Measurements from ENCODE around the gene EMILIN2.

GRCh38 chr18:2926528-2926927, 79.7 kb downstream of the EMILIN2 start:
- TF ChIP-seq MAFK (IDR thresholded peaks at IDR 0.05; ENCODE audit: partially characterized antibody) (no peak), JUN (IDR thresholded peaks at IDR 0.05) (no peak), BHLHE40 (IDR thresholded peaks at IDR 0.05; ENCODE audit: low read depth, low read length) (no peak), POLR2A (IDR thresholded peaks at IDR 0.05; ENCODE audit: low read length) (no peak), PHF8 (IDR thresholded peaks at IDR 0.05; ENCODE audit: borderline replicate concordance, low read depth) (no peak), ZC3H11A (IDR thresholded peaks at IDR 0.05) (no peak), EP300 (IDR thresholded peaks at IDR 0.05) (no peak)
- TF ChIP-seq, protein P1, sequence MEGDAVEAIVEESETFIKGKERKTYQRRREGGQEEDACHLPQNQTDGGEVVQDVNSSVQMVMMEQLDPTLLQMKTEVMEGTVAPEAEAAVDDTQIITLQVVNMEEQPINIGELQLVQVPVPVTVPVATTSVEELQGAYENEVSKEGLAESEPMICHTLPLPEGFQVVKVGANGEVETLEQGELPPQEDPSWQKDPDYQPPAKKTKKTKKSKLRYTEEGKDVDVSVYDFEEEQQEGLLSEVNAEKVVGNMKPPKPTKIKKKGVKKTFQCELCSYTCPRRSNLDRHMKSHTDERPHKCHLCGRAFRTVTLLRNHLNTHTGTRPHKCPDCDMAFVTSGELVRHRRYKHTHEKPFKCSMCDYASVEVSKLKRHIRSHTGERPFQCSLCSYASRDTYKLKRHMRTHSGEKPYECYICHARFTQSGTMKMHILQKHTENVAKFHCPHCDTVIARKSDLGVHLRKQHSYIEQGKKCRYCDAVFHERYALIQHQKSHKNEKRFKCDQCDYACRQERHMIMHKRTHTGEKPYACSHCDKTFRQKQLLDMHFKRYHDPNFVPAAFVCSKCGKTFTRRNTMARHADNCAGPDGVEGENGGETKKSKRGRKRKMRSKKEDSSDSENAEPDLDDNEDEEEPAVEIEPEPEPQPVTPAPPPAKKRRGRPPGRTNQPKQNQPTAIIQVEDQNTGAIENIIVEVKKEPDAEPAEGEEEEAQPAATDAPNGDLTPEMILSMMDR (IDR thresholded peaks at IDR 0.05) = no peak
